OCI-LY3 (cell line): Measurements from ENCODE around the gene COX7A2L.

ENCODE experiments used
- EZH2phosphoT487 ChIP-seq: fragments of 200-600 bp; shearing (Covaris generic); IDR thresholded peaks from 2 replicates; pipeline ENCODE4 v1.6.1; 2018; ENCODE audit warnings: antibody characterized with exemption, mixed run types, low read depth
- TF ChIP-seq, protein P1 (sequence below): fragments of 200-600, 300-600 bp; sonication (generic); IDR thresholded peaks from 2 replicates; pipeline ENCODE4 v1.5.1; 2014; ENCODE audit warnings: antibody characterized with exemption, low read length, low read depth

DNA sequence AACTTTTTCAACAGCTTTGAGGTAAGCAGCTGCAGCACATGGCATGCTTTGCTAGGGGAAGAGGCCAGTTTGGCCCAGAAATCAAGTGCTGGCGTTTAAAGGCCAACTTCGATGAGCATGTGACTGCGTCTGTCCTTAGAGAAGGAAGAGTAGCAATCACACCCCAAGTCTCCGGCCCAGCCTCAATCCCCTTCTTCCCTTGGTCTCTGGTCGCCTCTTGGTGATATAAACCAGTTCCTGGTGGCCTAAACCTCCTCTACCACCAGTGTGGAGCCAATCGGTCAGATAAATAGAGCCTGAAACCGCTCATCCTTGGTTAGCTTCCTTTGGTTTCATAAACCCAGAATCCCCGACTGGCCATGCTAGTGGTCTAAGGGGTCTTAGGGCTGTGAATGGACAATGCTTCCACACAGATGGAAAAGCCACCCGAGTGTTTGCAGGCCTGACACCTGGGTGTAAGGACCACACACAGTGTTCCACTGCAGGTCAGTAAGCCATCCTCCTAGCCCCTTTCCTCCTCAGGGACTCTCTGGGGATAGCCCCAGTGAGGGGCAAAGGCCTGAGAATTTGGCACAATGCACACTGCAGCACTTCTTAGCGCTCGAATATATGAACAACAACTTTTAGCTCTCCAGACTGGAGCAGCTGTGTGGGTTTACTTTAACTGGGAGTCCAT, 23.0 kb upstream of the COX7A2L start:
- TF ChIP-seq, protein P1, sequence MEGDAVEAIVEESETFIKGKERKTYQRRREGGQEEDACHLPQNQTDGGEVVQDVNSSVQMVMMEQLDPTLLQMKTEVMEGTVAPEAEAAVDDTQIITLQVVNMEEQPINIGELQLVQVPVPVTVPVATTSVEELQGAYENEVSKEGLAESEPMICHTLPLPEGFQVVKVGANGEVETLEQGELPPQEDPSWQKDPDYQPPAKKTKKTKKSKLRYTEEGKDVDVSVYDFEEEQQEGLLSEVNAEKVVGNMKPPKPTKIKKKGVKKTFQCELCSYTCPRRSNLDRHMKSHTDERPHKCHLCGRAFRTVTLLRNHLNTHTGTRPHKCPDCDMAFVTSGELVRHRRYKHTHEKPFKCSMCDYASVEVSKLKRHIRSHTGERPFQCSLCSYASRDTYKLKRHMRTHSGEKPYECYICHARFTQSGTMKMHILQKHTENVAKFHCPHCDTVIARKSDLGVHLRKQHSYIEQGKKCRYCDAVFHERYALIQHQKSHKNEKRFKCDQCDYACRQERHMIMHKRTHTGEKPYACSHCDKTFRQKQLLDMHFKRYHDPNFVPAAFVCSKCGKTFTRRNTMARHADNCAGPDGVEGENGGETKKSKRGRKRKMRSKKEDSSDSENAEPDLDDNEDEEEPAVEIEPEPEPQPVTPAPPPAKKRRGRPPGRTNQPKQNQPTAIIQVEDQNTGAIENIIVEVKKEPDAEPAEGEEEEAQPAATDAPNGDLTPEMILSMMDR, result no peak
- no peak for TF ChIP-seq EZH2phosphoT487
